Measurements from ENCODE around the gene PARP15. TPM values are rescaled to one million over a fixed set of nuclear protein-coding genes. Genes with fewer than 3 reads are reported as not detected.

Gene PARP15
- total and polyA plus RNA-seq, 2 of the 4 experiments (the other 2 are of a cell fraction) = 0.10 TPM; not detected in 1

DNA sequence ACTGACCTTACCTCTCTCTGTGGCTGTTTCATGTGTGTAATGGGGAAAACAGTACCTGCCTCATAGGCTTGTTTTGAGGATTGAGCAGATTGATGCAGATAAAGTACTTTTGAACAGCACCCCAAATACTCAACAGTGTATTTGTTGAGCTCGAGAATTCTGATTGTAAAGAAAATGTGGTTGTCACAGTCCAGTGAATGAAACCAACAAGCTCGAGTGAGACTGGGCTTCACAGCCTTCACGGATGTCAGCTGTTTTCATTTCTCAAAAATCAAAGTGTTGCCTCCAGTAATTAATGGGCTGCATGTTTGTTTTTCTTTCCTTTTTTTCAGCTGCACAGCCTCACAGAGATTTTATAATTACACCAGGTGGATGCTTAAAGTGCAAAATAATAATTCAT is 43.7 kb downstream of the PARP15 start:
- Histone ChIP-seq H2BK15ac (ENCODE audit: low read depth, low read length) (no peak overlapping the region), H2BK20ac (ENCODE audit: low read depth, low read length) (no peak overlapping the region), H3K56ac (ENCODE audit: extremely low read depth, insufficient read depth, low read length) (no peak overlapping the region), H3K79me1 (ENCODE audit: low read depth in 1 of 2, low read length in 2 of 2) (no peaks in the 10 kb centered on the region), H2AFZ (replicated peaks; ENCODE audit: low read length, poor library complexity) (no peak overlapping the region), H3K9me3 (ENCODE audit: control insufficient read depth, insufficient read depth, low read length) (no peaks in the 10 kb centered on the region), H3K9ac (ENCODE audit: low read depth, low read length) (no peak overlapping the region), H2BK120ac (ENCODE audit: low read depth, low read length) (no peak overlapping the region), H2BK5ac (ENCODE audit: low read depth, low read length, poor library complexity, severe bottlenecking) (no peak overlapping the region), H4K5ac (ENCODE audit: low read depth, low read length) (no peak overlapping the region), H4K8ac (ENCODE audit: low read depth in 2 of 2, low read length in 2 of 2) (no peak overlapping the region), H3K27ac (ENCODE audit: insufficient read depth, low read length) (no peak overlapping the region), H4K91ac (ENCODE audit: insufficient read depth, low read depth, low read length) (no peak overlapping the region), H3K4me3 (ENCODE audit: insufficient read depth, low read depth, low read length) (no peak overlapping the region), H3K4ac (ENCODE audit: low read depth, low read length) (no peak overlapping the region), H3K23ac (ENCODE audit: low read depth, low read length) (no peak overlapping the region), H2AK5ac (ENCODE audit: low read depth, low read length) (no peak overlapping the region), H3K27me3 (ENCODE audit: control insufficient read depth, insufficient read depth, low read length) (peaks cover 39% of the 10 kb centered on the region), H2AK9ac (replicated peaks; ENCODE audit: low read depth, low read length, poor library complexity) (no peak overlapping the region), H4K20me1 (ENCODE audit: insufficient read depth, low read length) (no peaks in the 10 kb centered on the region), H3K9me1 (ENCODE audit: insufficient read depth, low read length) (no peaks in the 10 kb centered on the region), H3K14ac (replicated peaks; ENCODE audit: low read depth, low read length) (no peak overlapping the region), H3K18ac (ENCODE audit: low read depth, low read length) (no peak overlapping the region), H3K4me2 (ENCODE audit: low read depth, low read length) (no peak overlapping the region), H3K4me1 (ENCODE audit: control insufficient read depth, insufficient read depth, low read length) (peaks cover 2% of the 10 kb centered on the region; the same call in 1 of the 2 replicates), H3K36me3 (ENCODE audit: control insufficient read depth, insufficient read depth, low read length) (no peaks in the 10 kb centered on the region)
- DNase-seq (no peak), ATAC-seq (ENCODE audit: low read depth) (no peak)
- no CpG with 5 or more reads among the region's 3 CpGs for WGBS, 2 experiments (ENCODE audit: extremely low coverage in 2 of 2, insufficient read length in 1 of 2)
- intact Hi-C loops (cut with micrococcal nuclease) (no loop called here), dilution Hi-C loops (cut with HindIII; ENCODE audit: low sequenced_read_pairs, unreplicated experiment) (no loop called here), in situ Hi-C loops (cut with MboI; ENCODE audit: low sequenced_read_pairs) (no loop called here)
- TF ChIP-seq MAFK (IDR thresholded peaks at IDR 0.05; ENCODE audit: low read depth, low read length) (no peak), CHD1 (IDR thresholded peaks at IDR 0.05; ENCODE audit: low read depth, low read length) (no peak)
- ChIA-PET POLR2A (ENCODE audit: unreplicated experiment) (interaction anchor here (0.6 kb wide), 1 partner anchor 61 kb away, joined by 4 read pairs; no protein-coding TSS in a partner anchor), CTCF (interaction anchor here (0.6 kb wide), 1 partner anchor 9 kb away, joined by 3 read pairs; no protein-coding TSS in a partner anchor)
- no TSS peak for BruUV-seq (replicated peaks)
